8988T (cell line): ENCODE results near the gene PTGER2.

Experiments used
- DNase-seq: peaks from one replicate; pipeline ENCODE4 v3.0.0; 2011

Gene PTGER2

GRCh38 chr14:52307376-52307775, 6.7 kb upstream of the PTGER2 start:
- no peak for DNase-seq

GRCh38 chr14:52307905-52308304, 6.2 kb upstream of the PTGER2 start:
- DNase-seq = no peak

- DNase-seq = no peak
Observed at GRCh38 chr14:52310541-52310940, 3.6 kb upstream of the PTGER2 start.

- no peak for DNase-seq
Observed at GRCh38 chr14:52312931-52313355, 1.2 kb upstream of the PTGER2 start.

GRCh38 chr14:52313462-52313861, 650 bp upstream of the PTGER2 start:
- DNase-seq = no peak

GRCh38 chr14:52314595-52315354, 663 bp downstream of the PTGER2 start:
- peak; percentile 25 for DNase-seq

GRCh38 chr14:52315355-52315718, 1.2 kb downstream of the PTGER2 start:
- DNase-seq = no peak

- no peak for DNase-seq
Observed at GRCh38 chr14:52318062-52318461, 4.0 kb downstream of the PTGER2 start.

- no peak for DNase-seq
Observed at GRCh38 chr14:52318826-52319645, 4.9 kb downstream of the PTGER2 start.

GRCh38 chr14:52319919-52320318, 5.8 kb downstream of the PTGER2 start:
- DNase-seq = no peak

- DNase-seq = no peak
Observed at GRCh38 chr14:52325126-52325525, 11.0 kb downstream of the PTGER2 start.

- DNase-seq = no peak
Observed at GRCh38 chr14:52325630-52326029, 11.5 kb downstream of the PTGER2 start.

- DNase-seq = no peak
Observed at GRCh38 chr14:52327374-52328226, 13.5 kb downstream of the PTGER2 start.

- no peak for DNase-seq
Observed at GRCh38 chr14:52328276-52328675, 14.2 kb downstream of the PTGER2 start.

- no peak for DNase-seq
Observed at GRCh38 chr14:52329678-52330369, 15.7 kb downstream of the PTGER2 start.

GRCh38 chr14:52332269-52332668, 18.2 kb downstream of the PTGER2 start:
- DNase-seq = no peak

GRCh38 chr14:52333108-52333507, 19.0 kb downstream of the PTGER2 start:
- DNase-seq = no peak

GRCh38 chr14:52333823-52334657, 19.9 kb downstream of the PTGER2 start:
- no peak for DNase-seq

GRCh38 chr14:52336241-52336640, 22.1 kb downstream of the PTGER2 start:
- no peak for DNase-seq

- no peak for DNase-seq
Observed at GRCh38 chr14:52338051-52338681, 24.1 kb downstream of the PTGER2 start.

GRCh38 chr14:52339262-52339661, 25.1 kb downstream of the PTGER2 start:
- DNase-seq = no peak
